Endothelial cell of umbilical vein (primary cell): Measurements from ENCODE around the gene INPP5A. TPM values are rescaled to one million over a fixed set of nuclear protein-coding genes. Genes with fewer than 3 reads are reported as not detected.

Experiments
- BruUV-seq: library from RNA; stranded (reverse); fragments of 400-500 nt; replicated peaks from 2 replicates; lab custom pipeline; 2021; lab: Mats Ljungman, UMichigan
- CTCF ChIA-PET: fragments of 300-600, 350-600 bp; sonication (Branson Sonifier 250); formaldehyde crosslinking; loops from one replicate; lab custom pipeline; 2021; ENCODE audit warnings: antibody characterized with exemption, inconsistent platforms; lab: Charles Lee
- POLR2A ChIA-PET: fragments of 300-600, 350-600 bp; sonication (Branson Sonifier 250); formaldehyde crosslinking; loops from one replicate; lab custom pipeline; 2021; ENCODE audit warnings: antibody characterized with exemption, inconsistent platforms; lab: Charles Lee
- DNase-seq: peaks from one replicate; pipeline ENCODE4 v3.0.0-alpha.2; 2011; ENCODE audit warnings: low read depth, low spot score
- FAIRE-seq: peaks from 2 replicates; lab custom pipeline; 2011; peaks lifted over from hg19 to GRCh38; lab: Jason Lieb, UNC
- H2AFZ ChIP-seq: 2 replicates; pipeline ENCODE4 v1.6.0; 2012; ENCODE audit warnings: low read depth, low read length, control low read depth, inconsistent platforms
- H3K27ac ChIP-seq: 2 replicates; pipeline ENCODE4 v1.5.1; 2011; ENCODE audit warnings: low read depth, mild to moderate bottlenecking, control low read depth, low read length, moderate library complexity; ENCODE audit not compliant: insufficient read depth
- H3K27me3 ChIP-seq, 2 experiments: 2 replicates each; pipeline versions ENCODE4 v1.6.0 to v1.6.1; 2011; ENCODE audit warnings: low read length in 2 of 2, mixed read lengths in 1 of 2; ENCODE audit not compliant: control insufficient read depth in 2 of 2, insufficient read depth in 2 of 2
- H3K36me3 ChIP-seq, 2 experiments: 2 replicates in 1 of 2; 3 replicates in 1 of 2; pipeline ENCODE4 v1.5.1; 2011; ENCODE audit warnings: low read length in 2 of 2, mild to moderate bottlenecking in 1 of 2, moderate library complexity in 1 of 2; ENCODE audit not compliant: control insufficient read depth in 2 of 2, insufficient read depth in 2 of 2; ENCODE audit errors: extremely low read depth in 1 of 2
- H3K4me1 ChIP-seq: 3 replicates; pipeline ENCODE4 v1.5.1; 2011; ENCODE audit warnings: mild to moderate bottlenecking, low read length; ENCODE audit not compliant: control insufficient read depth, insufficient read depth; ENCODE audit errors: extremely low read depth
- H3K4me2 ChIP-seq: 2 replicates; pipeline ENCODE4 v1.6.1; 2011; ENCODE audit warnings: low read length, control low read depth, mixed read lengths; ENCODE audit not compliant: insufficient read depth
- H3K4me3 ChIP-seq, 3 experiments: fragments of 200-600 bp in 1 of 3; sonication (generic), shearing (Covaris generic) in 1 of 3; replicated peaks in 1 of 3; 2 replicates each; pipeline ENCODE4 v1.5.1; 2011 to 2016; ENCODE audit warnings: control low read depth in 3 of 3, low read length in 3 of 3, mild to moderate bottlenecking in 2 of 3, inconsistent platforms in 1 of 3, low read depth in 1 of 3, moderate library complexity in 1 of 3; ENCODE audit not compliant: insufficient read depth in 1 of 3
- H3K79me2 ChIP-seq: 2 replicates; pipeline ENCODE4 v1.6.0; 2012; ENCODE audit warnings: low read length, inconsistent platforms; ENCODE audit not compliant: control insufficient read depth, insufficient read depth
- H3K9ac ChIP-seq: replicated peaks from 2 replicates; pipeline ENCODE3; 2011; ENCODE audit warnings: low read length, control low read depth; ENCODE audit not compliant: insufficient read depth; ENCODE audit errors: extremely low read depth
- H3K9me1 ChIP-seq: replicated peaks from 3 replicates; pipeline ENCODE4 v1.6.0; 2011; ENCODE audit warnings: mild to moderate bottlenecking, low read length; ENCODE audit not compliant: control insufficient read depth, insufficient read depth; ENCODE audit errors: extremely low read depth
- H3K9me3 ChIP-seq: replicated peaks from 2 replicates; pipeline ENCODE4 v1.5.1; 2012; ENCODE audit warnings: low read length, inconsistent platforms; ENCODE audit not compliant: control insufficient read depth, insufficient read depth
- H4K20me1 ChIP-seq: replicated peaks from 2 replicates; pipeline ENCODE3; 2011; ENCODE audit warnings: mild to moderate bottlenecking, low read length; ENCODE audit not compliant: control insufficient read depth, insufficient read depth; ENCODE audit errors: extremely low read depth
- CTCF ChIP-seq, 2 donors: IDR thresholded peaks; 1 replicate in 1 of 2; 2 replicates in 1 of 2; pipeline ENCODE4 v1.5.1; 2011; ENCODE audit warnings: low read length in 2 of 2, mild to moderate bottlenecking in 2 of 2, moderate library complexity in 2 of 2, control low read depth in 1 of 2, inconsistent platforms in 1 of 2, low read depth in 1 of 2; ENCODE audit not compliant: insufficient read depth in 1 of 2; ENCODE audit errors: extremely low read depth in 1 of 2
- EZH2 ChIP-seq: IDR thresholded peaks from 2 replicates; pipeline ENCODE4 v1.6.1; 2012; ENCODE audit warnings: borderline replicate concordance, low read depth, mild to moderate bottlenecking, moderate library complexity, low read length, inconsistent platforms; ENCODE audit not compliant: severe bottlenecking
- FOS ChIP-seq: IDR thresholded peaks from 2 replicates; pipeline ENCODE4 v1.6.1; 2011; ENCODE audit warnings: mild to moderate bottlenecking, low read length, moderate library complexity, borderline replicate concordance; ENCODE audit not compliant: insufficient read depth
- GATA2 ChIP-seq: IDR thresholded peaks from 2 replicates; pipeline ENCODE4 v1.7.0; 2011; ENCODE audit warnings: low read depth, mild to moderate bottlenecking, moderate library complexity, mixed read lengths, low read length; ENCODE audit not compliant: insufficient read length, insufficient read depth
- JUN ChIP-seq: IDR thresholded peaks from 2 replicates; pipeline ENCODE4 v1.6.1; 2011; ENCODE audit warnings: borderline replicate concordance, low read depth; ENCODE audit not compliant: insufficient read length, insufficient read depth
- MYC ChIP-seq: IDR thresholded peaks from one replicate; pipeline ENCODE4 v1.6.1; 2011; ENCODE audit warnings: mild to moderate bottlenecking, low read depth, low read length
- POLR2A ChIP-seq: IDR thresholded peaks from 2 replicates; pipeline ENCODE4 v1.6.1; 2012; ENCODE audit warnings: low read depth, mild to moderate bottlenecking, control low read depth, low read length
- POLR2AphosphoS5 ChIP-seq: IDR thresholded peaks from 2 replicates; pipeline ENCODE4 v1.6.1; 2012; ENCODE audit warnings: low read depth, mild to moderate bottlenecking, control low read depth, low read length, moderate library complexity; ENCODE audit not compliant: insufficient read depth
- dilution Hi-C: fragments of 300-500 bp; cut with MboI; formaldehyde crosslinking; loops from one replicate; pipeline ENCODE4 v1.15.0; 2019; ENCODE audit warnings: low sequenced_read_pairs; ENCODE audit not compliant: extremely low pct_ligation_motif_present
- intact Hi-C: fragments of 100-400 bp; cut with micrococcal nuclease; formaldehyde crosslinking; loops from one replicate; pipeline ENCODE4 v1.10.0; 2022
- polyA plus RNA-seq, 4 experiments: library from polyadenylated mRNA; depleted of rRNA in 3 of 4; stranded (reverse) in 3 of 4; unstranded in 1 of 4; fragments of >200 nt; gene quantifications; 2 replicates each; pipeline versions ENCODE4 v1.2.1 to v1.2.3, GENCODE V29; 2011 to 2012; ENCODE audit warnings: missing spikeins in 1 of 4
- total RNA-seq: library from RNA; stranded (reverse); gene quantifications from 2 replicates; pipeline ENCODE4 v1.2.3, GENCODE V29; 2021
- TF ChIP-seq, protein P1 (sequence below): IDR thresholded peaks from 2 replicates; pipeline ENCODE4 v1.6.1; 2011; ENCODE audit not compliant: insufficient read depth, insufficient read length

Gene INPP5A
- total and polyA plus RNA-seq, 2 donors (not counting 3 experiments of a cell fraction or from before 2014, with no cell fraction given): 22.9 to 33.2 TPM

DNA sequence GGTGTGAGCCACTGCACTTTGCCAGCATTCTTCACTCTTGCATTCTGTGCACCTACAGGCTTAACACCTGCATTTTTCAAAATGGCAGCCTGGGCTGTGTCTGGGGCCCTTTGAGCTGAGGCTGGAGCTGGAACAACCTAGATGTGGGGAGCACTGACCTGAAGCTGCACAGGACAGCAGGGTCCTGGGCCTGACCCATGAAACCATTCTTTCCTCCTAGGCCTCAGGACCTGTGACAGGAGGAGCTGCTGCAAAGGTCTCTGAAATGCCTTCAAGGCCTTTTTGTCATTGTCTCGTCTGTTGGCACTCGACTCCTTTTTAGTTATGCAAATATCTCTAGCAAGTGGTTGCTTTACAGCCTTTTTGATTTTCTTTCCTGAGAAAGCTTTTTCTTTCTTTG is 82.3 kb downstream of the INPP5A start:
- no peak overlapping the region for H2AFZ ChIP-seq
- ChIA-PET CTCF (no interaction called here), POLR2A (no interaction called here)
- FAIRE-seq (no peak), DNase-seq (no peak)
- no peaks in the 10 kb centered on the region for H4K20me1 ChIP-seq
- dilution Hi-C loops: no loop called here
- no peak overlapping the region for H3K4me3 ChIP-seq
- no peak overlapping the region for H3K27ac ChIP-seq
- no peaks in the 10 kb centered on the region for H3K79me2 ChIP-seq
- H3K36me3 ChIP-seq: no peaks in the 10 kb centered on the region
- no TSS peak for BruUV-seq
- no peaks in the 10 kb centered on the region for H3K27me3 ChIP-seq
- intact Hi-C loops: no loop called here
- no peaks in the 10 kb centered on the region for H3K9me3 ChIP-seq
- TF ChIP-seq GATA2 (no peak), EZH2 (no peak), POLR2AphosphoS5 (no peak), JUN (no peak), CTCF (IDR thresholded peaks at IDR 0.05; ENCODE audit: extremely low read depth in 1 of 2, insufficient read depth in 1 of 2, low read depth in 1 of 2, low read length in 2 of 2) (no peak), MYC (no peak), POLR2A (no peak), FOS (no peak)
- TF ChIP-seq, protein P1, sequence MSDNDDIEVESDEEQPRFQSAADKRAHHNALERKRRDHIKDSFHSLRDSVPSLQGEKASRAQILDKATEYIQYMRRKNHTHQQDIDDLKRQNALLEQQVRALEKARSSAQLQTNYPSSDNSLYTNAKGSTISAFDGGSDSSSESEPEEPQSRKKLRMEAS: no peak
- no peaks in the 10 kb centered on the region for H3K9me1 ChIP-seq
- H3K9ac ChIP-seq: no peak overlapping the region
- no peaks in the 10 kb centered on the region for H3K4me1 ChIP-seq
- no peak overlapping the region for H3K4me2 ChIP-seq
